Ramos (cell line): ENCODE results near the gene CCSER2.

Experiments
- in situ Hi-C: fragments of 300-500 bp; cut with MboI; formaldehyde crosslinking; loops from one replicate; pipeline ENCODE4 v1.14.3; 2022; ENCODE audit warnings: low sequenced_read_pairs; ENCODE audit not compliant: unreplicated experiment

Gene CCSER2

DNA sequence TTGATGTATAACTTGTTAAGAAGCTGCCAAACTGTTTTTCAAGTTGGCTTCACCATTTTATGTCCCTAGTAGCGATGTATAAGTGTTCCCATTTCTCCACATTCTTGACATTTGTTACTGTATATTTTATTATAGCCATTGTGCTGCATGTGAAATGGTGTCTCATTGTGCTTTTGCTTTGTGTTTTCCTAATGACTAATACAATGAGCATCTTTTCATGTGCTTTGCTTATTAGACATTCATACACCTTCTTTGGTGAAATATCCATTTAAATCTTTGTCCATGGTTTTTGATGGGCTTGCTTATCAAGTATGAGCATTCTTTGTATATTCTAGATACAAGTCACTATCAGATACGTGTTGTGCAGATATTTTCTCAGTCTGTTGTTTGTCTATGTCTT lies 203.0 kb downstream of the CCSER2 start:
- in situ Hi-C loops: loop anchor here (5.0 to 25.0 kb wide), 2 partner anchors 169 to 264 kb away; no protein-coding TSS in a partner anchor

DNA sequence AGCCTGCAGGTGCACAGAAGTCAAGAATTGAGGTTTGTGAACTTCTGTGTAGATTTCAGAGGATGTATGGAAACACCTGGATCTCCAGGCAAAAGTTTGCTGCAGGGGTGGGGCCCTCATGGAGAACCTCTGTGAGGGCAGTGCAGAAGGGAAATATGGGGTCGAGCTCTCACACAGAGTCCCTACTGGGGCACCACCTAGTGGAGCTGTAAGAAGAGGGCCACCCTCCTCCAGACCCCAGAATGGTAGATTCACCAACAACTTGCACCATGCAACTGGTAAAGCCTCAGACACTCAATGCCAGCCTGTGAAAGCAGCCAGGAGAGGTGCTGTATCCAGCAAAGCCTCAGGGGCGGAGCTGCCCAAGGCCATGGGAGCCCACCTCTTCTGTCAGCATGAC lies 205.8 kb downstream of the CCSER2 start:
- in situ Hi-C loops: loop anchor here (5.0 to 25.0 kb wide), 2 partner anchors 172 to 267 kb away; no protein-coding TSS in a partner anchor

DNA sequence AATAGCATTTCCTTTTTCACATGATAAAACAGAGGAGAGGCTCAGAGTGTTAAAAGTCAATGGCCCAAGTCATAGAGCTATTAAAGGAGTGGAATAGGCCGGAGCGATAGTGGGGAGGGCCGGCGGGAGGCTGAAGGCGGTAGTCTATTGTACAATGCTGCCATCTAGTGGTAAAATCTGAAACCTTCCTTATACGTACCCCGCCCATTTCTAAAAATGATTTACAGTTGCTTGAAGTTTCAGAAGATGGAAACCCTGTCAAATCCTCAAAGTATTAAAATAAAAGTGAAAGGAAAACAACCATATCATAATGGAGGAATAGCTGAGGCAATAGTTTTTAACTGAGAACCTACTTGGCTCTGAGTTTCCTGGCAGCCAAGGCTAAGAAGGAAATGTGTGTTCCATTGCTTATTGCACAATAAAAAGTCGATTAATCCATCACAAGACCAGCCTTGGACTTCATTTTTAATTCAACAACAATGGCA lies 209.1 kb downstream of the CCSER2 start:
- in situ Hi-C loops: loop anchor here (25.0 kb wide), 1 partner anchor 175 kb away; no protein-coding TSS in a partner anchor

DNA sequence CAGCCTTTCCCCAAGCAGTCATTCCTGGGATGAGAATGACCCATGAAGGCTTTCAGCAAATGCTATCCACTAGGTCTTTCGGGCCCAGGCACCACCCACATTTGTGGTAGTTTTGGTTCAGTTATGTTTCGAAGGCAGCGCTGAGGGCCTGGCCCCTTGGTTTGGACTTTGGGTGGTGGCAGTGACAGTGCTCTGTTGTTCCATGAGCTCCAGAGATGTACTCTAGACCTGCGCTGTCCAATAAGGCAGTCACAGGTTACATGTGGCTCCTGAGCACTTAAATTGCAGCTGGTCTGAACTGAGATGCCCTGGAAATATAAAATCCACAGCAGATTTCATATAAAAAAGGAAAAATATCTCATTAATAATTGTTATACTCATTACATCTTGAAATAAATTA lies 209.6 kb downstream of the CCSER2 start:
- in situ Hi-C loops: loop anchor here (25.0 kb wide), 1 partner anchor 176 kb away; no protein-coding TSS in a partner anchor

DNA sequence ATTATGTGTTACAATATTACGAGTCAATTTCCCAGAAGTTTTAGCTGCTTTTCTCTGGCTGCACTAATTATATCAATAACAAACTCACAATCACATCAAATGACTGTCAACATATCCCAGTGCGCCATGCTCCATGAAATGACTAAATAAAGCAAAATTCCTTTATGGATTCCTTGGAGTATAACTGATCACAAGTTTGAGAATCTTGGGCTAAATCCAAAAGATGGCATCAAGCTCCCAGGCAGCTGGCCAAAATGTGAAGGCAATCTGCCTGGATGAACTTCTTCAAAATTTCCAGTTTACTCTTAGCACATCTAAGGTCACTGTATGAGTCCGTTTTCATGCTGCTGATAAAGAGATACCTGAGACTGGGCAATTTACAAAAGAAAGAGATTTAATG lies 210.8 kb downstream of the CCSER2 start:
- in situ Hi-C loops: loop anchor here (25.0 kb wide), 1 partner anchor 177 kb away; no protein-coding TSS in a partner anchor

DNA sequence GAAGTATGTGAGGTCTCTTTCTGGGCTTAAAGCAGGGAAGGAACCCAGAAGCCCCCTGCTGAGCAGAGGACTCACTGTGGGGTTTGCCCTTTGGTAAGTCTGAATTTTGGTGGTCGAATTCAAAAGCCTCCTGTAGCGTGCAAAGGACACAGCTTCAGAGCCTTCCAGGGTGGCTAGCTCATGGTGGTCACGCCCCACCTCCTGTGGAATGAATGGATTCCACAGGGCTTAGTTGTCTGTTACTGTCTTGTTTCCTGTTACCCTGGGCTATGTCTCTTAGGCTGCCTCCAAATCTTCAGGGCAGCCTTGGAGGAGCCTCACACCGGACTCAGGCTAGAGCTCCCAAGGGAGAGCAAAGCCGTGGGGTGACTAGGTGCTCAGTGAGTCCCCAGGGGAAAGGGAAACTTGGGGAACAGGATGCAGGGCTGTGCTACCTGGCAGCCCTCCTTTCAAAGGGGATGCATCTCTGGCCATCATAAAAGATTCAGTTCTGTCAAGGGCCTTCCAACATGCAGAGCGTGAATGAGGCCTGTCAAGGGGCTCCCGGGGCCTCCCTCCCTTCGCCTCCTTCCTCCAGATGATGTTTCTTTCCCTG lies 211.7 kb downstream of the CCSER2 start:
- in situ Hi-C loops: loop anchor here (25.0 kb wide), 1 partner anchor 178 kb away; no protein-coding TSS in a partner anchor

DNA sequence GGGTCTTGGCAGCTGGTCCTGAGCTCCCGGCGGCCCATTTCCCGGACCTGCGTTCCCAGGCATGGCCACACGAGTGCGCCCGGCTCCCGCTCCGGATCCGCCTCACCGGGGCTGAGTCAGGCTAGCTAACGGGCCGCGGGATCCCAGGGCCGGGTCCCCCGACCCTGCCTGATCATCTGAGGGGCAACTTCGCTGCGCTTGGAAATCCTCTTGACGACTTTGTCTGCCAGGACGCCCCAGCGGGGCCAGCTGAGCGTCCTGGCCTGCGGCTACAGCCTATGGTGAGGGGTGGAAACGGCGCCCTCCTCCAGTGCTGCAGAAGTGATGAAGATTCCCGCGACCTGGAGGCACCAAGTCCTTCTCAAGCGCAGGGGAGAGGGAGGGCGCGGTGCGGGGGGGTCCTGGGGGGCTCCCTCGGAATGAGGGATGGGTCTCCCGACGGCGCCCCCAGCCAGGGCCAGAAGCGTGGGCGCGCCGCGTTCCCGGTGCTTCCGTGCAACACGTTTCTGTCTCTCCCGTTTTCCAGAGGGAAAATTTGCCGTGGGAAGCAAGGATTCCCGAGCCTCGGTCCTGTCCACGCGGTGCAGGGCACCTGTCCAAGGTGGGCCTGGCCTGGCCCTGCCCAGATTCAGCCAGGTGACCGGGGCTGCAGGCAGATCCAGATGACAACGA lies 212.4 kb downstream of the CCSER2 start:
- in situ Hi-C loops: loop anchor here (25.0 kb wide), 1 partner anchor 178 kb away; no protein-coding TSS in a partner anchor

DNA sequence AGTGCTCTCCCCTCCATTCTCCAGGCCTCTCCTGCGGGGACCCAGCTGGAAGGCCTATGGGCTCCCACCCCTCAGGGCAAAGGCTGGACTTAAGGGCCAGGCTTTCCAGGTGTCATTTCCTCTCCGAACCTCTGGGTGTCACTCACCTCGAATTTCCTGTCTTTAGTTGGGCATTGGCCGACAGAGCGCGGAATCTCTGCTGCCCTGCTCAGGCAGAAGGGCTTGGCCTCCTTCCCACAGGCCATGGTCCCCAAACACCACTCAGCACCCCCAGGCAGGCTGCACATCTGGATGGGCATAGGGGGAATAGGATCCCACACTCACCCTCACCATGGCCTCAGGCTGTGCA lies 212.9 kb downstream of the CCSER2 start:
- in situ Hi-C loops: loop anchor here (25.0 kb wide), 1 partner anchor 179 kb away; no protein-coding TSS in a partner anchor

DNA sequence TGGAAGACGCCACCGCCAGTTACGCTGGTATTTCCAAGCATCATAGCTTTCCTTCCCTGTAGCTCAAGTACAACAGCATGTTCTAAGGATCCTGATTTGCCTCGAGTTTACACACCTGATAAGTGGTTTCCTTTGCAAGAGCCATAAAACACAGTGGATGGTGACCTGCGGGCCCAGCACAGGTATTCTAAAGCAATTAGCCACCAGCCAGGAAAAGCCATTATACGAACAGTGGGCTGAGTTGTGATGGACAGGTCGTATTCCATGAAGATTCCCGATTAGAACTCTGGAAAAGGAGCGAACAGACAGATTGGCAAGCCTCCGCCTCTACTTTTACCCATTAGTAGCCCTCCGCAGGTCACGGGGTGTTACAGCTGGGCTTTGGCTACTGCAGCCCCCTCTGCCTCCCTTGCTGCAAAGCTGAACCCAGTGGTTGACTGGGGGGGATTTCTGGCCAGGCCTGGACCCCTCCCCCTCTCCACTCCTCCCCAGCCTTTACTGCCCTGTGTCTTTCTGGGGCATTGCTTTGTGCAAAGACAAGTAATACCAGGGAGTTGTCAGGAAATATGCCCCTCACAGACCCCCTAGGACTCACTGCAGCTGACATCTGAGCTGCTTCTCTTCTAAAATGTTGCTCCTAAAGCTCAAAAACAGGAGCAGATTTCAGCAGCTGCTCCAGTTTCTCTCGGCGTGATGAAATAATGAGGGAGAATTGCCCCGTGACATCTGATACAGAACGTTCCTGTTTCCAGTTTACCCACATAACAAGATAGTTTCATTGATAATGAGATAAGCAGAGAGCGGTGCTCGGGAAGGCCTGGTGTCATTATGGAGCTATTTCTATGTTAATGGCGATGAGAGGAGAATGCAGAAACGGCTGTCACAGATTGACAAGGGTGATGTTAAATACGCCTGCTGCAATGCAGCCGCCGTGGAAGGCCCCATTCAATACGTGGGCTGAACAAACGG lies 214.4 kb downstream of the CCSER2 start:
- in situ Hi-C loops: loop anchor here (25.0 kb wide), 1 partner anchor 181 kb away; no protein-coding TSS in a partner anchor

DNA sequence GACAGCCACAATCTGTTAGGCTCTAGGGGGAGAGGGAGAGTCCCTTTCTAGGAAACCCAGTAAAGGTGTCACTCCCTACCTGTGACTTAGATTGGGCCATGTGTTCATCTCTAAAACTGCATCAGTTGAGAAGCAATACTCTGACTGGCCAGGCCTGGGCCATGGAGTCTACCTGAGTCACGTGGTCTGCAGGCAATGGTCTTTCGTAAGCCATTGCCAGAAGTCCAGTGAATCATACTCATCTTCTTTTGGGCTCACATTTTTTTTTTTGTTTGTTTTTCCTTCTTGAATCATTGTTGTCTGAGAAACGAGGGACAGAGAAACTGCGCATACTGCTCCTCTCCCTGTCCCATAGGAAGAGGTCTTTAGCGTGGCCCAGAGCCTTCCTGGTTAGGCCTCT lies 215.6 kb downstream of the CCSER2 start:
- in situ Hi-C loops: loop anchor here (25.0 kb wide), 1 partner anchor 182 kb away; no protein-coding TSS in a partner anchor

DNA sequence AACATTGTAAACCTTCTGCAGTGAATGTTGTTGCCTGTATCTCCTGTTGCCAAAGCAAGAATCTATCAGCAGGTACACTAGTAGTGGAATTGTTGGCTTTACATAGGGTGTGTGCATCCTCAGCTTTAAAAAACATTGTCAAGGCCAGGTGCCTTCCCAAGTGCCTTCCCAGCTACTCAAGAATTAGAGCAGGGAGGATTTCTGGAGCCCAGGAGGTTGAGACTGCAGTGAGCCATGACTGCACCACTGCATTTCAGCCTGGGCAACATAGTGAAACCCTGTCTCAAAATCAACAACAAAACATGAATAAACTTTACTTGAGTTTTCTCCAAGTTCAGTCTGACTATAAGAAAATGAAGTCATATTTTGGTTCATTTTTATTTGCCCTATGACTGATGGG lies 217.3 kb downstream of the CCSER2 start:
- in situ Hi-C loops: loop anchor here (25.0 kb wide), 1 partner anchor 183 kb away; no protein-coding TSS in a partner anchor

DNA sequence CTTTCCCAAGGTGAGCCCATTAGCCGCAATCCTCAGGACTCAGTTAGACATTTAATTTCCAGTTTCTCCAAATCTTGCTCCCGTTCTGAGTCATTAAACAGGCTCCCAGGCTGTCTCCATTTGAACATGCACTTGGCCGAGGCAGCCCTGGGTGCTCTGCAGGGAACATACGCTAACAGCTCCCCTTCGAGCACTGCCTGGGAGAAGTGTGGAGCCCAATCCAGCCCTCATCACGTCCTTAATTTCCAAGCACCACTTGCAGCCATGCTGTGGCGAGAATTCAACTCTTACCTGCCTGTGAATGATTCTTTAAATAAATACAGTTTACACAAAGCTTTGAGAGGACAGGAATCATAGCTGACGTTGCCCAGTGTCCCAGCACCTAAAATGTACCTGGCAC lies 218.2 kb downstream of the CCSER2 start:
- in situ Hi-C loops: loop anchor here (25.0 kb wide), 1 partner anchor 184 kb away; no protein-coding TSS in a partner anchor

DNA sequence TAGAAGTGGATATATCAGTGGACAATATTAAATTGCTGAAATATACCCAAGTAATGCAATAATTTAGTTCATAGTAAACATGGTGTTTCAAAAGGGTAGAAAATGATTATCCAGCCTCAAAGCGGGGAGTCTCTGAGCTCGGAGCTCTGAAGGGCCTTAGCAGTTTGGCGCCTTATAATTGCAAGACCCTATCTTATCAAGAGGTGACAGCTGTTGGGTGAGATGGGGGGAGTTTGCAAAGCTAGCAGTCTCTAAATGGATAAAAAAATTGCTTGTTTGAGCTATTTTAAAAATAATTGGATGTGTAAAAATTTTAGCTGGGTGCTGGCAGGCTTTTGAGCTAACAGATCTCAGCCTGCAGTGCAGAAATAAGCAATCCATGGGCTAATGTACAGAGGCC lies 219.2 kb downstream of the CCSER2 start:
- in situ Hi-C loops: loop anchor here (25.0 kb wide), 1 partner anchor 185 kb away; no protein-coding TSS in a partner anchor

DNA sequence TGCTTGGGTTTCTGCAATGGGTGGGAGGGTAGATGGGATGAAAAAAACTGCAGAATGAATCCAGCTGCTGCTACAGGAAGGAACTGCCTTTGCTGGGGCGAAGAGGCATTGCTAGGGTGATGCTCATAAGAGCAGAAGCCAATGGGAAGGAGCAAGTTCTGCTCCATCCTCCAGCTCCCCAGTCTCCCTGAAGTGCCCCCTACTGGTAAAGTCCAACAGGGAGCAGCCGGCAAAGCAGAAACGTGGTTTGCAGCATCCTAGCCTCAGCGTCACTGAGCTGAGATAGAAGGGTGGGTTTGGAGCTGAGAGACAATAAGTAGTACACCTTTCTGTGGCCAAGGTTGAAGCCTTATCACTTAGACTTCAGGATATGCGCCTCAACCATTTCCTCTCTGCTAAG lies 220.5 kb downstream of the CCSER2 start:
- in situ Hi-C loops: loop anchor here (25.0 kb wide), 1 partner anchor 187 kb away; no protein-coding TSS in a partner anchor

DNA sequence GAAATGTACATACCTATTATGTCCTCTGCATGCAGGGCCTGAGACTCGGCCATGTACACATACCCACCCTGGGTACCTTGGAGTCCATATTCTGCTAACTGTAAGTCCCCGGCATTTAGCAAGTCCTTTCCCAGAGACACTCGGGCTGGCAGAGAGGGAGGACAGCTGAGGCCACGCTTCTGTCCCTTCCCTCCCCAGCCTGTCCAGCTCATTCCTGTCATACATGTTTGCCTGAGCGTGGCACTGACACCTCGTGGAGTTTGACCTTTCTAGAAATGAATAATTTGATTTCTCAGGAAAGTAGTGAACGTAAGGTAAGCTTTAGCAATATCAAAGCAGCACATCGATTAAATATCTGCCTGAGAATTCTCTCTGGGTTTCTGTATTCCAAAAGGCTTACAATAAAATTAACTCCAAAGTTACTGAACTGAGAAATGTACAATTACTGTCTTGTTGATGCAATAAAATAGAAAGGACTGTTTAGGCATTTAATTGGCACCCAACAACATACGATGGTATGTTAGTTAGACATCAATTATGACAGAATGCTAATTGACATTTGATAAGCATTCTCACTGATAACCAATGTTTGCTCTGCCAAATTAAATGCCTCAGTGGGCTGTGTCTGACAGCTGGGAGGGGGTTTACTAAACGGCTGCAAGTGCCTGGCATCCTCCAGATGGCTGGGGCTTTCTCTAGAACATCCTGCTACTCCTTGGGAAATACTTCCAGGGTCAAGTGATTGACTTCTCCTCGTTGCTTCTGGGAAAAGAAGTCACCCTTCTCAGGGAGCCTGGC lies 221.2 kb downstream of the CCSER2 start:
- in situ Hi-C loops: loop anchor here (25.0 kb wide), 1 partner anchor 187 kb away; no protein-coding TSS in a partner anchor

DNA sequence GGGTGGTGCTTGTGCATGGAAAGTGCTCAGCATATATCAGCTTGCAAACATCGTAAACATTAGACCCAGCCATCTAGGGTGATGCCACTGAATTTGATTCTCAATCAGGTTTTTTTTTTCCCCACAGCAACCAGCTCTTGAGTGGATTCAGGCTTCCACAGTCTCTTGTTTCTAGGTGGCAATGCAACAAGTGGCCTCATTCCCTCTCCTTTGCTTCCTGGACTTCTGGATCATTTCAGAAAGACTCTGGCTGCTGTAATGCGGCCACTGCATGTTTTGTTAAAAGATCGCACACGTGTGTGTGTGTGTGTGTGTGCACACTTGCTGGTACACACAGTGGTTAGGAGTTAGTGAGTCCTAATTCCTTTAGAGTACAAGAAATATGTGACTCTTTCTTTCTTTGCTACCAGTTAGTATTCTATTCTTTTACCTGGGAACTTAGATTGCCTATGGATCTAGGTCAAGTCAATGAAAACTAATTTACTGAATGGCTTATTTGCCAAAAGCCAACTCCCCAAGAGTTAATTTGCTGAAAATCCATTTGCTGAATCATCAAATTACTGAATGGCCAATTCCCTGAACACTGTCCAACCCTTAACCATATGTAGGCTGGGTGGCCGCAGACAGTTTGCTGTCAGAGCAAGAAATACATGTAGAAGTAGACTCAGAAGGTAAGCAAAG lies 222.5 kb downstream of the CCSER2 start:
- in situ Hi-C loops: no loop called here

DNA sequence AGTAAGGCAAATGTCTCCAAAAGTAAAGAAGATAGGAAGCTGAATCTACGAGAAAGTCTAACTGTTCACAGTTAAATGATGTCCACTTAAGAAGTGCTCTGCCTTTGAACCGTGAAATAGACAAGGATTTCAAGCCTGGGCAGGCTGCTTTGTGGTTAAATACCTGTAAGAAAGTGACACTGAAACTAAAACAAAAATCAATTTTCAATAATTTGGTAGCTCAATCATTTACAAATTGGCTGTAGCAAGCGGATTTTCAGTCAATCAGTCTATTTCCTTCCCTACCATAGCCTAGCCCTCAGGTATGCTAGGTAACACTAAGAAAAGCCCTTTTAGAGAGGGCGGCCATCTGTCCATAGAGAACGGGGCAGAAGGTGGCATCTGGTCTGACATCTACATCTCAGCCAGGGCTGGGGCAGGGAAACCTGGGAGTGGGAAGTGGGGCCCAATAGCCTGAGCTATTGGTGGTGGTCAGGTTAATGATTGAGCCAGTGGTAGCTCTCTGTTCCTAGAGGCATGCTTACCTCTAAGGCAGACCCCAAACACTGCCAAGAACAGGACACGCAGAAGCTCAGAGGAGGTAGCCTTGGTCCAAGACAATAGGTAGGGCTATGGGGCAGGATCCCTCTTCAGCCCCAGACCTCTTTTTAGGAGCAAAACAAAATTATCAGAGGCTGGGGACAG lies 223.2 kb downstream of the CCSER2 start:
- in situ Hi-C loops: no loop called here

DNA sequence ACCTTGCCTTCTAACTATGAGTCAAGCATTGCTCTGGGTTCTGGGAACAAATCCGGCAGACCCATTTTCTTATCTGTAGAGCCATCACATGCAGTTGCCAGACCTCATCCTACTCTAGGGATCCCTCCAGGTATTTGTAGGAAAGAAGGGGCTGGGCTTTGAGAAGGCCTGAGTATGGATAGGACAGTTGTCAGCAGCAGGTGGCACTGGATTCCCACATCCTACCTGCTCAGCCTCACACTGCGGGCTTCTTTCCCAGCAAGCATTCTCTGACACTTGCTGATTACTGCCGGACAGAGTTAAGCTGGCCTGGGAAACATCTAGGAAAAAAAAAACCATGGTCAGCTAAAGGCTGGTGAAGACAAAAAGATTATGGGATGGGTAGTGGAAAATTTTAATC lies 224.1 kb downstream of the CCSER2 start:
- in situ Hi-C loops: no loop called here
